Osteoblast (primary cell): ENCODE results near the gene OR9A2. TPM values are rescaled to one million over a fixed set of nuclear protein-coding genes. Genes with fewer than 3 reads are reported as not detected.
A peak's percentile ranks its signal among the peaks of the same experiment; 100 is the strongest.
"Not testable (repeated sequence)": the region's sequence is repeated elsewhere in the genome, so short reads cannot be mapped to it uniquely, and the experiment has no call there.

Source experiments
- DNase-seq: peaks from one replicate; pipeline ENCODE4 v3.0.0; 2011; ENCODE audit warnings: low spot score, mixed read lengths; ENCODE audit not compliant: insufficient read length; ENCODE audit errors: missing footprints
- H2AFZ ChIP-seq: 2 replicates; pipeline ENCODE4 v1.6.0; 2011; ENCODE audit warnings: mild to moderate bottlenecking, low read length
- H3K27ac ChIP-seq: 2 replicates; pipeline ENCODE4 v1.5.1; 2011; ENCODE audit warnings: mild to moderate bottlenecking, low read depth, low read length, moderate library complexity
- H3K27me3 ChIP-seq: 2 replicates; pipeline ENCODE4 v1.6.0; 2012; ENCODE audit warnings: mild to moderate bottlenecking, control low read depth, inconsistent platforms, low read length, moderate library complexity; ENCODE audit not compliant: insufficient read depth
- H3K36me3 ChIP-seq: 2 replicates; pipeline ENCODE4 v1.5.1; 2011; ENCODE audit warnings: mild to moderate bottlenecking, low read length, control low read depth, moderate library complexity; ENCODE audit not compliant: insufficient read depth
- H3K4me1 ChIP-seq: 2 replicates; pipeline ENCODE4 v1.5.1; 2011; ENCODE audit warnings: mild to moderate bottlenecking, low read length, control low read depth, moderate library complexity; ENCODE audit not compliant: insufficient read depth
- H3K4me2 ChIP-seq: 2 replicates; pipeline ENCODE4 v1.6.0; 2011; ENCODE audit warnings: mild to moderate bottlenecking, low read length; ENCODE audit not compliant: insufficient read depth
- H3K4me3 ChIP-seq: fragments of 200-600 bp; sonication (generic); 3 replicates; pipeline ENCODE4 v1.5.1; 2012; ENCODE audit warnings: mild to moderate bottlenecking, low read length, inconsistent platforms; ENCODE audit not compliant: insufficient read depth
- H3K79me2 ChIP-seq: 2 replicates; pipeline ENCODE4 v1.6.0; 2012; ENCODE audit warnings: mild to moderate bottlenecking, low read length, control low read depth, inconsistent platforms; ENCODE audit not compliant: insufficient read depth
- H3K9me3 ChIP-seq: 2 replicates; pipeline ENCODE4 v1.5.1; 2011; ENCODE audit warnings: low read depth, low read length, control low read depth
- H4K20me1 ChIP-seq: 2 replicates; pipeline ENCODE4 v1.6.0; 2012; ENCODE audit warnings: mild to moderate bottlenecking, low read length, control low read depth; ENCODE audit not compliant: insufficient read depth
- CTCF ChIP-seq: IDR thresholded peaks from 2 replicates; pipeline ENCODE4 v1.5.1; 2011; ENCODE audit warnings: mild to moderate bottlenecking, low read depth, low read length, moderate library complexity; ENCODE audit errors: extremely low read depth
- total RNA-seq: library from RNA; depleted of rRNA; stranded (reverse); fragments of >200 nt; gene quantifications from 2 replicates; pipeline ENCODE4 v1.2.3, GENCODE V29; 2012

Gene OR9A2
- total RNA-seq, 1 donor = not detected

GRCh38 chr7:142992427-142992826 lies 34.5 kb downstream of the OR9A2 start:
- Histone ChIP-seq H3K9me3 (no peaks in the 10 kb centered on the region), H3K4me2 (peak overlapping the region; percentile 65), H3K27me3 (no peaks in the 10 kb centered on the region), H3K4me1 (no peaks in the 10 kb centered on the region), H4K20me1 (no peaks in the 10 kb centered on the region), H2AFZ (peak overlapping the region; percentile 81), H3K27ac (no peak overlapping the region), H3K79me2 (no peaks in the 10 kb centered on the region), H3K4me3 (peak overlapping the region; percentile 44), H3K36me3 (no peaks in the 10 kb centered on the region)
- no peak for TF ChIP-seq CTCF
- DNase-seq = no peak

- Histone ChIP-seq H3K79me2 (no peaks in the 10 kb centered on the region), H2AFZ (no peak overlapping the region), H3K4me1 (no peaks in the 10 kb centered on the region), H3K27me3 (no peaks in the 10 kb centered on the region), H3K36me3 (no peaks in the 10 kb centered on the region), H3K4me2 (no peak overlapping the region), H3K4me3 (no peak overlapping the region), H4K20me1 (no peaks in the 10 kb centered on the region), H3K9me3 (no peaks in the 10 kb centered on the region), H3K27ac (no peak overlapping the region)
- no peak for TF ChIP-seq CTCF
- no peak for DNase-seq
These were observed 42.6 kb downstream of the OR9A2 start for GRCh38 chr7:142984297-142984696.

- no peaks in the 10 kb centered on the region for H3K36me3 ChIP-seq
- no peaks in the 10 kb centered on the region for H3K27me3 ChIP-seq
- no peak for DNase-seq
- no peak overlapping the region for H3K27ac ChIP-seq
- no peak overlapping the region for H2AFZ ChIP-seq
- H3K4me2 ChIP-seq = no peak overlapping the region
- H3K4me3 ChIP-seq = no peak overlapping the region
- H3K79me2 ChIP-seq = no peaks in the 10 kb centered on the region
- no peak for TF ChIP-seq CTCF
- H3K4me1 ChIP-seq = no peaks in the 10 kb centered on the region
- no peaks in the 10 kb centered on the region for H4K20me1 ChIP-seq
- no peaks in the 10 kb centered on the region for H3K9me3 ChIP-seq
These were observed 43.1 kb downstream of the OR9A2 start for GRCh38 chr7:142983825-142984224.

- DNase-seq, H4K20me1 ChIP-seq, H3K36me3 ChIP-seq, H3K27ac ChIP-seq, H3K4me2 ChIP-seq, H3K9me3 ChIP-seq, H2AFZ ChIP-seq, H3K79me2 ChIP-seq, H3K4me1 ChIP-seq, H3K4me3 ChIP-seq, H3K27me3 ChIP-seq: not testable (repeated sequence)
These were observed 48.5 kb downstream of the OR9A2 start for GRCh38 chr7:142978402-142978801.

Other genes starting within 250 kb of the OR9A2 start
- gene EPHB6, start 172.1 kb downstream of the OR9A2 start, total RNA-seq = 2.4 and 4.0 TPM in 2 replicates
- not detected in 2 replicates for gene TRPV6, start 141.4 kb downstream of the OR9A2 start, total RNA-seq
- gene TRPV5, start 93.4 kb downstream of the OR9A2 start, total RNA-seq = not detected in 2 replicates
- gene LLCFC1, start 87.6 kb downstream of the OR9A2 start, total RNA-seq = not detected in 2 replicates
- gene KEL, start 64.8 kb downstream of the OR9A2 start, total RNA-seq = not detected in 2 replicates
- gene OR6V1, start 25.2 kb upstream of the OR9A2 start, total RNA-seq = not detected in 2 replicates
- gene PIP, start 104.9 kb upstream of the OR9A2 start, total RNA-seq = not detected in 2 replicates
- gene TAS2R39, start 156.3 kb upstream of the OR9A2 start, total RNA-seq = not detected in 2 replicates
- gene TAS2R40, start 194.9 kb upstream of the OR9A2 start, total RNA-seq = not detected in 2 replicates
- 91.3 and 99.9 TPM in 2 replicates for gene GSTK1, start 236.3 kb upstream of the OR9A2 start, total RNA-seq